GM21381 (cell line): Measurements from ENCODE around the gene SERPINI1.
A peak's percentile ranks its signal among the peaks of the same experiment; 100 is the strongest.
"Not testable (repeated sequence)": the region's sequence is repeated elsewhere in the genome, so short reads cannot be mapped to it uniquely, and the experiment has no call there.

Experiments
- ATAC-seq: cut with Tn5 transposase; IDR thresholded peaks from one replicate; pipeline ENCODE4 v1.9.1; 2021; ENCODE audit warnings: mild to moderate bottlenecking, moderate library complexity; ENCODE audit not compliant: unreplicated experiment

SERPINI1 gene

GRCh38 chr3:167785790-167786189, 50.3 kb downstream of the SERPINI1 start:
- ATAC-seq: no peak

- no peak for ATAC-seq
Measured at GRCh38 chr3:167787440-167787839, 51.9 kb downstream of the SERPINI1 start.

- no peak for ATAC-seq
Measured at GRCh38 chr3:167798443-167798842, 62.9 kb downstream of the SERPINI1 start.

- no peak for ATAC-seq
Measured at GRCh38 chr3:167808910-167809309, 73.4 kb downstream of the SERPINI1 start.

- no peak for ATAC-seq
Measured at GRCh38 chr3:167810236-167810635, 74.7 kb downstream of the SERPINI1 start.

GRCh38 chr3:167811031-167811430, 75.5 kb downstream of the SERPINI1 start:
- ATAC-seq: no peak

- ATAC-seq: no peak
Measured at GRCh38 chr3:167813169-167814123, 77.9 kb downstream of the SERPINI1 start.

GRCh38 chr3:167814441-167814951, 79.0 kb downstream of the SERPINI1 start:
- no peak for ATAC-seq

GRCh38 chr3:167816953-167817352, 81.4 kb downstream of the SERPINI1 start:
- no peak for ATAC-seq

- no peak for ATAC-seq
Measured at GRCh38 chr3:167820102-167820865, 84.8 kb downstream of the SERPINI1 start.

GRCh38 chr3:167821248-167821805, 85.8 kb downstream of the SERPINI1 start:
- no peak for ATAC-seq

- no peak for ATAC-seq
Measured at GRCh38 chr3:167823738-167824137, 88.2 kb downstream of the SERPINI1 start.

GRCh38 chr3:167827588-167827987, 92.1 kb downstream of the SERPINI1 start:
- not testable (repeated sequence) for ATAC-seq

GRCh38 chr3:167829071-167829470, 93.5 kb downstream of the SERPINI1 start:
- no peak for ATAC-seq

- peak; percentile 55 for ATAC-seq
Measured at GRCh38 chr3:167830007-167830406, 94.5 kb downstream of the SERPINI1 start.

GRCh38 chr3:167835359-167835758, 99.8 kb downstream of the SERPINI1 start:
- no peak for ATAC-seq

GRCh38 chr3:167835953-167836352, 100.4 kb downstream of the SERPINI1 start:
- ATAC-seq: no peak

GRCh38 chr3:167837466-167837865, 101.9 kb downstream of the SERPINI1 start:
- ATAC-seq: no peak

GRCh38 chr3:167839460-167840134, 104.1 kb downstream of the SERPINI1 start:
- peak; percentile 69 for ATAC-seq

GRCh38 chr3:167840247-167840646, 104.7 kb downstream of the SERPINI1 start:
- ATAC-seq: no peak

- no peak for ATAC-seq
Measured at GRCh38 chr3:167843481-167843880, 108.0 kb downstream of the SERPINI1 start.
